DOHH2 (cell line): ENCODE results near the gene LRRC59.

ENCODE experiments used
- EZH2phosphoT487 ChIP-seq: fragments of 200-600 bp; sonication (generic); IDR thresholded peaks from 2 replicates; pipeline ENCODE4 v1.6.1; 2017; ENCODE audit warnings: borderline replicate concordance, mild to moderate bottlenecking, antibody characterized with exemption, low read length, moderate library complexity, mixed read lengths
- TF ChIP-seq, protein P1 (sequence below): fragments of 200-600 bp; sonication (generic); IDR thresholded peaks from one replicate; pipeline ENCODE4 v1.5.1; 2014; ENCODE audit warnings: antibody characterized with exemption, mild to moderate bottlenecking, low read depth, low read length; ENCODE audit not compliant: poor library complexity, severe bottlenecking

DNA sequence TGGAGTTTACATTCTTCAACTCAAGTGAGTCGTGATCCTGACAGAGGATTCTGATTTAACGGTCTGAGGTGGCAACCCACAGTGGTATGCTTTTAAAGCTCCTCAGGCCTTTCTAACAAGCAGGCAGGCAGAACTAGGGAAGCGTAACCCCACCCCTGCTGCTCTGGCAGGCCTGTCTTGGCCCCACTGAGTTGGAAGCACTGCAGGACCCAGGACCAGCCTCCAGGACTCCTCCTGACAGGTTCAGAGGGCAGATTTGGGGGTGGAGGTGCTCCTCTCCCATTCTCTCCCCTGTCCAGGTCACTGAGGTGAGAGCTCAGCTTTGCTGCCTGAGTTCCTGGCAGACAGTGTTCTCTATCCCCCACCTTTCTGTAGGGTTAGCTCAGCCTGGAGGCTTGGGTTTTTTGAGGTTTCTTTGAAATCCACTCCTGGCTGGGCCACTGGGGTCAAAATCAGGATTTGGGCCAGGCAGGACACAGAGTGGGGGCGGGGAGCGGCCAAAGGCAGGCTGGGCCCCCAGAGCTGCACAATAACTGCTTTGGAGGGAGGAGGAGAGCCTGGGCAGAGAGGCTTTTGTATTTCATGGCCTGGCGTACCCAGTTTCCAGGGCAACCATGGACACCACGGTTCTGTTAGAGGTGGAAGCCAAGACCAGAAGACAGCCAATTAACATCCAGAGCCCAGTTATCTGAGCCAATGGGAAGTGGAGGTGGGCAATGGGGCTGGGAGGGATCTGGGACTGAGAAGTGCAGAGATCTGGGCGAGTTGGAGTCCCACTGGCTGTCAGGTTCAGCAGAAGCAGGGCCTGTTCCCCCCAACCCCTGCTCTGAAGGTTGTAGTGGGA, 33.9 kb downstream of the LRRC59 start:
- TF ChIP-seq, protein P1, sequence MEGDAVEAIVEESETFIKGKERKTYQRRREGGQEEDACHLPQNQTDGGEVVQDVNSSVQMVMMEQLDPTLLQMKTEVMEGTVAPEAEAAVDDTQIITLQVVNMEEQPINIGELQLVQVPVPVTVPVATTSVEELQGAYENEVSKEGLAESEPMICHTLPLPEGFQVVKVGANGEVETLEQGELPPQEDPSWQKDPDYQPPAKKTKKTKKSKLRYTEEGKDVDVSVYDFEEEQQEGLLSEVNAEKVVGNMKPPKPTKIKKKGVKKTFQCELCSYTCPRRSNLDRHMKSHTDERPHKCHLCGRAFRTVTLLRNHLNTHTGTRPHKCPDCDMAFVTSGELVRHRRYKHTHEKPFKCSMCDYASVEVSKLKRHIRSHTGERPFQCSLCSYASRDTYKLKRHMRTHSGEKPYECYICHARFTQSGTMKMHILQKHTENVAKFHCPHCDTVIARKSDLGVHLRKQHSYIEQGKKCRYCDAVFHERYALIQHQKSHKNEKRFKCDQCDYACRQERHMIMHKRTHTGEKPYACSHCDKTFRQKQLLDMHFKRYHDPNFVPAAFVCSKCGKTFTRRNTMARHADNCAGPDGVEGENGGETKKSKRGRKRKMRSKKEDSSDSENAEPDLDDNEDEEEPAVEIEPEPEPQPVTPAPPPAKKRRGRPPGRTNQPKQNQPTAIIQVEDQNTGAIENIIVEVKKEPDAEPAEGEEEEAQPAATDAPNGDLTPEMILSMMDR, result no peak
- TF ChIP-seq EZH2phosphoT487, result no peak
